BLaER1 (cell line): ENCODE results near the gene DEK.

Source experiments
- H3K27ac ChIP-seq: shearing (Covaris generic); formaldehyde crosslinking; 2 replicates; pipeline ENCODE4 v1.8.1; 2022
- H3K27me3 ChIP-seq: shearing (Covaris generic); formaldehyde crosslinking; 2 replicates; pipeline ENCODE4 v1.8.1; 2022
- H3K36me3 ChIP-seq: shearing (Covaris generic); formaldehyde crosslinking; 2 replicates; pipeline ENCODE4 v1.8.1; 2022
- H3K4me1 ChIP-seq: shearing (Covaris generic); formaldehyde crosslinking; 2 replicates; pipeline ENCODE4 v1.8.1; 2022
- H3K4me2 ChIP-seq: shearing (Covaris generic); formaldehyde crosslinking; 2 replicates; pipeline ENCODE4 v1.8.1; 2022
- H3K4me3 ChIP-seq: shearing (Covaris generic); formaldehyde crosslinking; 2 replicates; pipeline ENCODE4 v1.8.1; 2022
- H3K9ac ChIP-seq: shearing (Covaris generic); formaldehyde crosslinking; 2 replicates; pipeline ENCODE4 v1.8.1; 2022
- H3K9me3 ChIP-seq: shearing (Covaris generic); formaldehyde crosslinking; 2 replicates; pipeline ENCODE4 v1.8.1; 2022
- H4K20me1 ChIP-seq: shearing (Covaris generic); formaldehyde crosslinking; 2 replicates; pipeline ENCODE4 v1.8.1; 2022
- Cebpa-rat ChIP-seq: shearing (Covaris generic); IDR thresholded peaks from 2 replicates; pipeline ENCODE4 v1.8.1; 2022

Gene DEK

GRCh38 chr6:18221288-18221615 is 43.1 kb downstream of the DEK start:
- Histone ChIP-seq H3K9me3 (0 out of 2 replicates have a peak, but pooled peaks cover 9% of the 10 kb centered on the region), H3K4me3 (no peak overlapping the region), H3K27me3 (no peaks in the 10 kb centered on the region), H3K9ac (no peak overlapping the region), H3K36me3 (peaks cover 84% of the 10 kb centered on the region), H4K20me1 (peaks cover 18% of the 10 kb centered on the region), H3K27ac (no peak overlapping the region), H3K4me1 (peaks cover 9% of the 10 kb centered on the region), H3K4me2 (no peak overlapping the region)
- no peak for TF ChIP-seq Cebpa-rat

GRCh38 chr6:18219591-18219990 is 44.7 kb downstream of the DEK start:
- H3K9me3 ChIP-seq, result 0 out of 2 replicates have a peak, but pooled peaks cover 9% of the 10 kb centered on the region
- H3K36me3 ChIP-seq, result peaks cover 69% of the 10 kb centered on the region
- no peak overlapping the region for H3K4me3 ChIP-seq
- no peak overlapping the region for H3K9ac ChIP-seq
- H4K20me1 ChIP-seq, result 0 out of 2 replicates have a peak, but pooled peaks cover 1% of the 10 kb centered on the region
- H3K27ac ChIP-seq, result no peak overlapping the region; the same call in 1 of the 2 replicates
- H3K4me1 ChIP-seq, result peaks cover 26% of the 10 kb centered on the region
- no peaks in the 10 kb centered on the region for H3K27me3 ChIP-seq
- TF ChIP-seq Cebpa-rat, result no peak
- no peak overlapping the region for H3K4me2 ChIP-seq

- no peak for TF ChIP-seq Cebpa-rat
- no peak overlapping the region for H3K4me3 ChIP-seq
Measured at GRCh38 chr6:18218233-18218632, 46.1 kb downstream of the DEK start.

GRCh38 chr6:18216411-18216810 is 47.9 kb downstream of the DEK start:
- Histone ChIP-seq H3K9ac (peak overlapping the region; percentile 49; the same call in 1 of the 2 replicates), H3K9me3 (0 out of 2 replicates have a peak, but pooled peaks cover 9% of the 10 kb centered on the region), H3K36me3 (peaks cover 60% of the 10 kb centered on the region), H4K20me1 (no peaks in the 10 kb centered on the region), H3K4me1 (peaks cover 41% of the 10 kb centered on the region), H3K4me3 (peak overlapping the region; percentile 44; the same call in 1 of the 2 replicates), H3K27me3 (no peaks in the 10 kb centered on the region), H3K4me2 (peak overlapping the region; percentile 88), H3K27ac (peak overlapping the region; percentile 63)
- TF ChIP-seq Cebpa-rat, result no peak

More at GRCh38 chr6:18218233-18218632, 46.1 kb downstream of the DEK start:
- Histone ChIP-seq H3K36me3 (peaks cover 62% of the 10 kb centered on the region), H3K4me1 (peaks cover 40% of the 10 kb centered on the region), H4K20me1 (no peaks in the 10 kb centered on the region), H3K27ac (no peak overlapping the region), H3K9me3 (0 out of 2 replicates have a peak, but pooled peaks cover 9% of the 10 kb centered on the region), H3K4me2 (no peak overlapping the region), H3K27me3 (no peaks in the 10 kb centered on the region), H3K9ac (no peak overlapping the region)

GRCh38 chr6:18215436-18215835 is 48.9 kb downstream of the DEK start:
- H3K27me3 ChIP-seq, result no peaks in the 10 kb centered on the region
- peak overlapping the region; percentile 44 for H3K4me3 ChIP-seq
- no peak for TF ChIP-seq Cebpa-rat
- H3K27ac ChIP-seq, result peak overlapping the region; percentile 63
- peak overlapping the region; percentile 49 for H3K9ac ChIP-seq
- H3K9me3 ChIP-seq, result 0 out of 2 replicates have a peak, but pooled peaks cover 9% of the 10 kb centered on the region
- H4K20me1 ChIP-seq, result no peaks in the 10 kb centered on the region
- peaks cover 41% of the 10 kb centered on the region for H3K4me1 ChIP-seq
- peak overlapping the region; percentile 88 for H3K4me2 ChIP-seq
- peaks cover 54% of the 10 kb centered on the region for H3K36me3 ChIP-seq

DNA sequence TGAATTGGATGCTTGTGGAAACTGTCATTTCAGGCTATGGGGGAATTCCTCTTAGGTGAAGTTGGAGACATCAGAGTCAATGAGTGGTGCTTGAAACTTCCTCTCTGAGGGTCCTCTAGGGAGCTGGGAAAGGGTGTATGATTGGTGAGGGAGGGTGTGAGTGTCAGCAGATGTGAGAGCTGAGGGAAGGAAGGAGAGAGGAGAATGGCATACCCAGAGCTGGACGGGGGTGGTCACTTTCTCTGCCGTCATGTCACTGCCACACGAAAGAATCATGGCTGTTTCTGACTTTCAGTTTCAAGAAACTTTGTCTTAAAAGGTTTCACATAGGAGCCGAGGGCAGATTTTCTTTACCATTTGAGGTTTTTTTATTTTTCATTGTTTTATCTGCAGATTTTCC is 50.3 kb downstream of the DEK start:
- peak overlapping the region; percentile 67 for H3K27ac ChIP-seq
- peaks cover 55% of the 10 kb centered on the region for H3K36me3 ChIP-seq
- no peaks in the 10 kb centered on the region for H4K20me1 ChIP-seq
- no peak overlapping the region for H3K4me3 ChIP-seq
- H3K4me2 ChIP-seq, result peak overlapping the region; percentile 88
- H3K9me3 ChIP-seq, result 0 out of 2 replicates have a peak, but pooled peaks cover 9% of the 10 kb centered on the region
- H3K9ac ChIP-seq, result peak overlapping the region; percentile 35; the same call in 1 of the 2 replicates
- peaks cover 41% of the 10 kb centered on the region for H3K4me1 ChIP-seq
- no peaks in the 10 kb centered on the region for H3K27me3 ChIP-seq
- no peak for TF ChIP-seq Cebpa-rat

DNA sequence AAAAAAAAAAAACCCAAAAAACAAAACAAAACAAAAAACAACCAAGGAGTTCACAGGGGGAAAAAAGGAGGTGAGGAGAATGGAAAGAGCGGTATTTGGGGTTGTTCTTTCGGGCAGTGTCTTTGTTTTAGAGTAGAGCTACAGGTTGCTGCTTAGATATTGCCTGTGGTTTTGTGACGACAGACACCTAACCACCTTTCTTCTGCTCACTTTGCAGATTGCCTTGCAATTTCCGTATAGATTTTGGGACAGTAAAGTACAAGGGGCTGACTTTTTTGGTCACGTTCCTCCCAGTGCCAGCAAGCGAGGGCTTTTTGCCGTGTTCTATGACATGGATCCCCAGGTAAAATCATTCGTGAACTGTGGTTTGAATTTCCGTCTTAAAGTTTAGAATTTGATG is 50.9 kb downstream of the DEK start:
- Histone ChIP-seq H3K27ac (no peak overlapping the region), H3K4me3 (no peak overlapping the region), H4K20me1 (no peaks in the 10 kb centered on the region), H3K9me3 (0 out of 2 replicates have a peak, but pooled peaks cover 7% of the 10 kb centered on the region), H3K27me3 (no peaks in the 10 kb centered on the region), H3K4me1 (peaks cover 41% of the 10 kb centered on the region), H3K36me3 (peaks cover 52% of the 10 kb centered on the region), H3K9ac (no peak overlapping the region), H3K4me2 (peak overlapping the region; percentile 88)
- TF ChIP-seq Cebpa-rat, result no peak

DNA sequence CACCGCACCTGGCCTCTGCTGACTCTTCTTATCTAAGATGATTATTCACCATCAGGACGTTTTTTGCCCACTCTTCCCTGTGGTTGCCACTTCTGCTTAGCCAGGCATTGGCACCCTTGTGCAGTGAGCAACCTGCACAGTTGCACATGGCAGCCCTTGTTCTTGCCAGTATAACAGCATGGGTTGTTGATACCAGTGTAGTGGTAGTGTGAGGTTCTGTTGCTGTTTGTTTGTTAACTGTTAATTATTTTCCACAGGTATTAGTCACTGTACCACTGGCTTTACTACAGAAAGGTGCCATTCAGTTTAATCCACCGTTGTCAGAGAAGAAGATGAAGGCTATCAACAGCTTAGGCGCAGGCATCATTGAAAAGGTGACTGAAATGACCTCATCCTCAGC is 52.1 kb downstream of the DEK start:
- H3K36me3 ChIP-seq, result peaks cover 51% of the 10 kb centered on the region
- TF ChIP-seq Cebpa-rat, result no peak
- no peak overlapping the region for H3K4me3 ChIP-seq
- no peak overlapping the region for H3K9ac ChIP-seq
- H3K4me1 ChIP-seq, result peaks cover 41% of the 10 kb centered on the region
- no peak overlapping the region for H3K4me2 ChIP-seq
- no peak overlapping the region for H3K27ac ChIP-seq
- H3K9me3 ChIP-seq, result no peaks in the 10 kb centered on the region
- no peaks in the 10 kb centered on the region for H3K27me3 ChIP-seq
- H4K20me1 ChIP-seq, result no peaks in the 10 kb centered on the region

DNA sequence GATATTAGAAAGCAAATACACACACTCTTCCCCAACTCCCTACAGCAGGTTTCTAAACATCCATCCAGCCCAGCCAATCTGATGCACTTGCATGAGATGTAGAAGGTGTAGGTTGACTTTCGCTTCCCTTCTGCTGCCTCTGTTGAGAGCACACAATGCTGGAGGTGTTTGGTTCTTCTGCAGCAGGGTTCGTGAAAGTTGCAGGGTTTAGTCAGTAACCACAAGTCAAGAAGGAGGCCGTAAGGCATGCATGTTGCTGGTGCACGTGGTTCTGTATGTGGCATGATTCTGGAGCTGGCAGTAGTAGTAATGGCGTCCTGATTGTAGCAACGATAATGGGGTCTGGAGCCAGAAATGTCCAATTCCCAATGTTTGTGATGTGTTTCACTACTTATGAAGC is 53.0 kb downstream of the DEK start:
- Histone ChIP-seq H3K9me3 (no peaks in the 10 kb centered on the region), H3K4me1 (peaks cover 32% of the 10 kb centered on the region), H3K36me3 (peaks cover 52% of the 10 kb centered on the region), H4K20me1 (no peaks in the 10 kb centered on the region), H3K4me2 (no peak overlapping the region), H3K9ac (no peak overlapping the region), H3K4me3 (no peak overlapping the region), H3K27me3 (no peaks in the 10 kb centered on the region), H3K27ac (no peak overlapping the region)
- no peak for TF ChIP-seq Cebpa-rat

DNA sequence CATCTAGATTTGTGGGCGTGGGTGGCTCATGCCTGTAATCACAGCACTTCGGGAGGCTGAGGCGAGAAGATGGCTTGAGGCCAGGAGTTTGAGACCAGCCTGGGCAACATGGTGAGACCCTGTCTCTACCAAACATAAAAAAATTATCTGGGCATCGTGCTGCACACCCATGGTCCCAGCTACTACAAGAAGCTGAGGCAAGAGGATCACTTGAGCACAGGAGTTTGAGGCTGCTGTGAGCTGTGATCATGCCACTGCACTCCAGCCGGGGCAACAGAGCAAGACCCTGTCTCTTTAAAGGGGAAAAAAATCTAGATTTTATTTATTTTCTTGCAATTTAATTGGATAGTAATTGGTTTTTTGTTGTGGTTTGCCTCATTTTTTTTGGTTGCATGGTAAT is 53.6 kb downstream of the DEK start:
- no peak overlapping the region for H3K4me3 ChIP-seq
- no peak overlapping the region for H3K27ac ChIP-seq
- peaks cover 58% of the 10 kb centered on the region for H3K36me3 ChIP-seq
- no peak for TF ChIP-seq Cebpa-rat
- peaks cover 26% of the 10 kb centered on the region for H3K4me1 ChIP-seq
- no peak overlapping the region for H3K9ac ChIP-seq
- H3K9me3 ChIP-seq, result no peaks in the 10 kb centered on the region
- no peaks in the 10 kb centered on the region for H3K27me3 ChIP-seq
- no peak overlapping the region for H3K4me2 ChIP-seq
- H4K20me1 ChIP-seq, result no peaks in the 10 kb centered on the region
